ENCODE data around the gene MPP4.

Gene MPP4

DNA sequence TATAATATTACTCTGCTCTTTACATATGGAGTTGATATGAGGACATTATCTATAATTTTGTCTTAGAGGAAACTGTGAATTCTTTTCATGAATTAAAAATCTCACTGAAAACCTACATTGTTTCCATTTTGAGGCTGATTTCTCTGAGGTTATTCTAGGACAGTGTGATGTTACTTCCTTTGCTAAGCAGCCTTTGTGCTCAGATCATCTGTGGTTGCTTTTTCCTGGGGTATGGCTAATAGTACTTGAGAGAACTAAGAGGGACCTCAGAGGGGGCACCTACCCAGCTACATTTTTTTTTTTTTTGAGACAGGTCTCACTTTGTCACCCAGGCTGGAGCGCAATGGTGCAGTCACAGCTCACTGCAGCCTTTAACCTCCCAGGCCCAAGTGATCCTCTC lies 8.7 kb upstream of the MPP4 start:
- in situ Hi-C loops (cut with HindIII; ENCODE audit: low pct_ligation_motif_present, low sequenced_read_pairs), result no loop called here
- no peaks in the 10 kb centered on the region for H3K27me3 ChIP-seq (replicated peaks)
- no peak for DNase-seq
- no peak overlapping the region for H3K4me3 ChIP-seq (ENCODE audit: low read depth, low read length)
- TF ChIP-seq, protein P1, sequence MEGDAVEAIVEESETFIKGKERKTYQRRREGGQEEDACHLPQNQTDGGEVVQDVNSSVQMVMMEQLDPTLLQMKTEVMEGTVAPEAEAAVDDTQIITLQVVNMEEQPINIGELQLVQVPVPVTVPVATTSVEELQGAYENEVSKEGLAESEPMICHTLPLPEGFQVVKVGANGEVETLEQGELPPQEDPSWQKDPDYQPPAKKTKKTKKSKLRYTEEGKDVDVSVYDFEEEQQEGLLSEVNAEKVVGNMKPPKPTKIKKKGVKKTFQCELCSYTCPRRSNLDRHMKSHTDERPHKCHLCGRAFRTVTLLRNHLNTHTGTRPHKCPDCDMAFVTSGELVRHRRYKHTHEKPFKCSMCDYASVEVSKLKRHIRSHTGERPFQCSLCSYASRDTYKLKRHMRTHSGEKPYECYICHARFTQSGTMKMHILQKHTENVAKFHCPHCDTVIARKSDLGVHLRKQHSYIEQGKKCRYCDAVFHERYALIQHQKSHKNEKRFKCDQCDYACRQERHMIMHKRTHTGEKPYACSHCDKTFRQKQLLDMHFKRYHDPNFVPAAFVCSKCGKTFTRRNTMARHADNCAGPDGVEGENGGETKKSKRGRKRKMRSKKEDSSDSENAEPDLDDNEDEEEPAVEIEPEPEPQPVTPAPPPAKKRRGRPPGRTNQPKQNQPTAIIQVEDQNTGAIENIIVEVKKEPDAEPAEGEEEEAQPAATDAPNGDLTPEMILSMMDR (IDR thresholded peaks at IDR 0.05; ENCODE audit: low read depth, low read length, missing control alignments), result no peak
- no peak overlapping the region for H3K27ac ChIP-seq
- H3K36me3 ChIP-seq (replicated peaks), result peaks cover 35% of the 10 kb centered on the region

DNA sequence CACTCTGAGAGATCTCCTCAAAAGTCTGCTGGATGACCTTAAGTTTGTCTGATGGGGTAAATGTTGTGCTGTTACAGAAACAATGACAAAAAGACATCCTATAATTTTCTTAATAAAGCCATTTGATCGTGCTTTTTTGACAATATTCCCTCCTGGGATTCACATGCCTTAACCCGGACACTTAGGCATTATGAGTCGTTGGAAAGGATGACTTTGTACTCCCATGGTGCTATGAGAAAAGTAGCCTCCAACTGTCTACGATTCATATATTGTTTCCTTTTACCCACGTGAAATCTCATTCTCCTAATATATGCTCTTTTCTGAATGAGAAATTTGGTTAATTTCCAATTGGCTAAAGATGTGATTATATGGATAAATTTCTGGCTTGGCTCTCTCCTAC lies 6.1 kb upstream of the MPP4 start:
- Histone ChIP-seq H3K4me3 (ENCODE audit: low read depth, low read length) (no peak overlapping the region), H3K27me3 (replicated peaks) (no peaks in the 10 kb centered on the region), H3K36me3 (replicated peaks) (peaks cover 28% of the 10 kb centered on the region), H3K27ac (no peak overlapping the region)
- TF ChIP-seq, protein P1 (IDR thresholded peaks at IDR 0.05; ENCODE audit: low read depth, low read length, missing control alignments), result no peak
- no peak for DNase-seq
- in situ Hi-C loops (cut with HindIII; ENCODE audit: low pct_ligation_motif_present, low sequenced_read_pairs), result no loop called here

DNA sequence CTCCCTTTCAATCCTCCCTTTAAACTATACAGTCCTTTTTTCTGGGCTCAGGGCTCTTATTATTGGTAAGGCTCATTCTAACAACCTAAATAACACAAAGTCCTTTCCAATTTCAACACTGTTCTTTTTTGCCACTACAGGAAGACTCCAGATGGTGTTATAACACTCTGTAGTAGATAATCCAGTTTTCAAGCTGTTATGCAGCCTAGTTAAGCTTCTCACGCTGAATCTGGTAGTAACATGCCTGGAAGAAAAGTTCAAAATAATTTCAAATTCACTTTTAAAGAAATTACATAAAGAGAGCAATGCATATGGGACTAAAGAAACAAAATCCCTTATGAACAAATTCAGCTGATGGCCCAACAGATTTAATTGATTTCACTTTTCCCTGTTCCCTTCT lies 3.2 kb upstream of the MPP4 start:
- no peak overlapping the region for H3K27ac ChIP-seq
- in situ Hi-C loops (cut with HindIII; ENCODE audit: low pct_ligation_motif_present, low sequenced_read_pairs), result no loop called here

DNA sequence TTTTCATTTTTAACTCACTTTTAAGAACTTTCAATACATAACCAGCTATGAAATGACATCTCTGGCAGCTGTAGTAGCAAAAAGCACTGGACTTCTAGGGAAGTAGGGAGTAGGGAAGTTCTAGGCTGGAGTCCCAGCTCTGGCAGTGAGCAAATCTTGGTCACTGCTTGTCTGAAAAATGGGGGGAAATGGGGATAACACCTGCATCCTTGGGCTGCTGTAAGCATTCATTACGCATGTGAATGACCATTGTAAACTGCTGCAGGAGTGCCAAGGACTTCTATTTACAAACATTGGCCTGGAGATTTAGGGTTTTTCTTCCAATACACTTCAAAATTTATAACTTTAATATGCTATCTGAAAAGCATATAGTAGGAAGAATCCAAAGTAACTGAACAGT lies 972 bp upstream of the MPP4 start:
- in situ Hi-C loops (cut with HindIII; ENCODE audit: low pct_ligation_motif_present, low sequenced_read_pairs), result no loop called here
- Histone ChIP-seq H3K27ac (peak overlapping the region; percentile 68), H3K36me3 (replicated peaks) (peaks cover 15% of the 10 kb centered on the region), H3K4me3 (ENCODE audit: low read depth, low read length) (no peak overlapping the region), H3K27me3 (replicated peaks) (no peaks in the 10 kb centered on the region)
- DNase-seq, result no peak
- TF ChIP-seq, protein P1 (IDR thresholded peaks at IDR 0.05; ENCODE audit: low read depth, low read length, missing control alignments), result no peak

More for the DNA sequence above, 3.2 kb upstream of the MPP4 start:
- H3K27me3 ChIP-seq (replicated peaks), result no peaks in the 10 kb centered on the region
- H3K36me3 ChIP-seq (replicated peaks), result peaks cover 24% of the 10 kb centered on the region
- no peak for DNase-seq
- TF ChIP-seq, protein P1 (IDR thresholded peaks at IDR 0.05; ENCODE audit: low read depth, low read length, missing control alignments), result no peak
- no peak overlapping the region for H3K4me3 ChIP-seq (ENCODE audit: low read depth, low read length)

- H3K36me3 ChIP-seq (replicated peaks), result peaks cover 11% of the 10 kb centered on the region
- DNase-seq, result peak; percentile 82
- H3K27ac ChIP-seq, result peak overlapping the region; percentile 68
- in situ Hi-C loops (cut with HindIII; ENCODE audit: low pct_ligation_motif_present, low sequenced_read_pairs), result no loop called here
- H3K27me3 ChIP-seq (replicated peaks), result no peaks in the 10 kb centered on the region
- peak overlapping the region; percentile 16 for H3K4me3 ChIP-seq (ENCODE audit: low read depth, low read length)
- TF ChIP-seq, protein P1 (IDR thresholded peaks at IDR 0.05; ENCODE audit: low read depth, low read length, missing control alignments), result no peak
These were observed 545 bp downstream of the MPP4 start for GRCh38 chr2:201697899-201698298.

DNA sequence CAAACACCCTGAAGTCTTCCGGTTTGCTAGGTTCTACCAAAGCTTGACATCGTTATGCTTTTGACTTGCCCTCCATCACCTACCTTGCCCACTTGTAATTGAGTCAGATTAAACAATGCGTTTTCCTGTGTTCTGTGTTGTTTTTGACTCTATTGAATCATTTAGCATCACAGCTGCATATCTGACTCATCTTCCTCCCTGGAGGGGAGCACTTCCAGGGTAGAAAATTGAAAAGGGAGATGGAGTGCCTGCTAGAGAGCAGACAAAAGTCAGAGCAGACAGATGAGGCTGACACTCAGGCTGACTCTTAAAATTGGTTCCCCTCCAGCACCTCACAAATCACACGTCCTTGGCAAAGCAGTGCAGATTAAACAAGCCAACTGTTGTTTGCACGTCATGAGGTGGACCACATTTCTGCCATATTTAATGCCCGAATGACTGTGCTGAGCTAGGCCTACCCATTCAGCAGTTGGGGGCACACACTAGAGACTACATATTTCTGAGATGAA lies 2.2 kb downstream of the MPP4 start:
- TF ChIP-seq, protein P1 (IDR thresholded peaks at IDR 0.05; ENCODE audit: low read depth, low read length, missing control alignments), result no peak
- peak overlapping the region; percentile 68 for H3K27ac ChIP-seq

More for the DNA sequence above, 2.2 kb downstream of the MPP4 start:
- DNase-seq, result peak; percentile 82
- Histone ChIP-seq H3K36me3 (replicated peaks) (no peaks in the 10 kb centered on the region), H3K4me3 (ENCODE audit: low read depth, low read length) (no peak overlapping the region), H3K27me3 (replicated peaks) (no peaks in the 10 kb centered on the region)
- in situ Hi-C loops (cut with HindIII; ENCODE audit: low pct_ligation_motif_present, low sequenced_read_pairs), result no loop called here

Measured in brain microvascular endothelial cell (primary cell).